ENCODE measurements around the gene AFMID. TPM values are rescaled to one million over a fixed set of nuclear protein-coding genes. Genes with fewer than 3 reads are reported as not detected.

The AFMID gene
- total RNA-seq, 1 donor from 2014 or later, result 49.7 TPM

DNA sequence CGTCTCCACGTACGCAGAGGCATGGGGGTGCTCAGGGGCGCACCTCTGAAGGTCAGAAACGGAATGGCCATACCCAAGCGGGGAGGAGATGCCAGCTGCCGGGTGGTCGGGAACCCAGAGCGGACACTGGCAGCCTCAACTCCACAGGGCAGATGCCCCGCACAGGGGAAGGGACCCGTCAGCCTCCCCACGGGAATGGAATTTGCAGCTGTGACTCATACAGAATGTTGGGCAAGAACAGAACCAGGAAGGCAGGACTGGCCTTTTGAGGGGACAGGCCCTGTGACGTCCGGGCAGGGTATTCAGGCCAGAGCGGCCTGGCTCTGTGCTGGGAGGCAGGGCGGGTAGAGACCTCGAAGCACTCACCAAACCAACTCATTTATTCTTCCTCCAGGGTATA lies 7.8 kb upstream of the AFMID start:
- H3K36me3 ChIP-seq (ENCODE audit: control insufficient read depth, insufficient read depth, low read length), result peaks cover under 1% of the 10 kb centered on the region
- DNase-seq (ENCODE audit: low read depth), result no peak

DNA sequence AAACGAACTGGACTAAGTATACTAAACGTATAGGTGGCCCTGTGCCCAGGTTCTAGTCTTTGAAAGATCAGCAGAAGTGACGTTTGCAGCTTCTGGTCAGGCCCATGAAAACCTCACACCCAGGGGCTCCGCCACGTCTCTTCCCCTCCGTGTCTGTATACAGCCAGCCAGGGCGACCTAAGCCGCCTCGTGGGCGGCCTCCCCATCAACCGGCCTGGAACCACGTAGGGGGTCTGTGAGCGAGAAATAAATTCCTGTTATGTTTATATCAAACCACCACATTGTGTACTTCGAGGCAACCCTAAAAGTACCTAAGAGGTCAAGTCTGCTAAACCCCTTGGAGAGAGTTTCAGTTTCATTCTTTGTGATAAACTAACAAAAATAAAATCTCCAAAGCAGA lies 7.1 kb upstream of the AFMID start:
- Histone ChIP-seq H3K36me3 (ENCODE audit: control insufficient read depth, insufficient read depth, low read length) (no peaks in the 10 kb centered on the region), H3K27me3 (ENCODE audit: control insufficient read depth, insufficient read depth, low read length) (no peaks in the 10 kb centered on the region), H3K4me3 (ENCODE audit: low read depth, low read length) (no peak overlapping the region)
- no peak for DNase-seq (ENCODE audit: low read depth)
- TF ChIP-seq, protein P1, sequence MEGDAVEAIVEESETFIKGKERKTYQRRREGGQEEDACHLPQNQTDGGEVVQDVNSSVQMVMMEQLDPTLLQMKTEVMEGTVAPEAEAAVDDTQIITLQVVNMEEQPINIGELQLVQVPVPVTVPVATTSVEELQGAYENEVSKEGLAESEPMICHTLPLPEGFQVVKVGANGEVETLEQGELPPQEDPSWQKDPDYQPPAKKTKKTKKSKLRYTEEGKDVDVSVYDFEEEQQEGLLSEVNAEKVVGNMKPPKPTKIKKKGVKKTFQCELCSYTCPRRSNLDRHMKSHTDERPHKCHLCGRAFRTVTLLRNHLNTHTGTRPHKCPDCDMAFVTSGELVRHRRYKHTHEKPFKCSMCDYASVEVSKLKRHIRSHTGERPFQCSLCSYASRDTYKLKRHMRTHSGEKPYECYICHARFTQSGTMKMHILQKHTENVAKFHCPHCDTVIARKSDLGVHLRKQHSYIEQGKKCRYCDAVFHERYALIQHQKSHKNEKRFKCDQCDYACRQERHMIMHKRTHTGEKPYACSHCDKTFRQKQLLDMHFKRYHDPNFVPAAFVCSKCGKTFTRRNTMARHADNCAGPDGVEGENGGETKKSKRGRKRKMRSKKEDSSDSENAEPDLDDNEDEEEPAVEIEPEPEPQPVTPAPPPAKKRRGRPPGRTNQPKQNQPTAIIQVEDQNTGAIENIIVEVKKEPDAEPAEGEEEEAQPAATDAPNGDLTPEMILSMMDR (IDR thresholded peaks at IDR 0.05; ENCODE audit: insufficient read depth, low read length, poor library complexity, severe bottlenecking), result no peak

More for the DNA sequence above, 7.8 kb upstream of the AFMID start:
- H3K27me3 ChIP-seq (ENCODE audit: control insufficient read depth, insufficient read depth, low read length), result no peaks in the 10 kb centered on the region
- no peak overlapping the region for H3K4me3 ChIP-seq (ENCODE audit: low read depth, low read length)
- TF ChIP-seq, protein P1 (IDR thresholded peaks at IDR 0.05; ENCODE audit: insufficient read depth, low read length, poor library complexity, severe bottlenecking), result no peak

DNA sequence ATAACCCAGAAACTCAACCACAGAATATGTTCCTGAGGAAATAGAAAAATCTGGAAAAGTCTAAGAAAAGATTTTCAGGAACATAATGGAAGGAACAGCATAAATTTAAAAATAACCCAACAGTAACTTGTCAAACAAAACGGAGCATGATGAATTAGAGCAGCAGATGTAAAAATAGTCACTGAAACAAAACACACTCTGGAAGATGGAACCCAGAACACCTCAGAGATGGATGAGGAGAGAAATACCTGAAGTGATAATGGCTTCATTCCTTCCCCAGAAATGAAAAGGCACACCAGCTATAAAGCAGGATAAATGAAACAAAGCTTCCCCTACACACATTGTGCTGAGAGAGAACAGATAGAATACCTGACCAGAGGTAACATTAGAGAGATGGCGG lies 6.7 kb upstream of the AFMID start:
- no peak for DNase-seq (ENCODE audit: low read depth)
- Histone ChIP-seq H3K27me3 (ENCODE audit: control insufficient read depth, insufficient read depth, low read length) (no peaks in the 10 kb centered on the region), H3K36me3 (ENCODE audit: control insufficient read depth, insufficient read depth, low read length) (no peaks in the 10 kb centered on the region), H3K4me3 (ENCODE audit: low read depth, low read length) (no peak overlapping the region)
- TF ChIP-seq, protein P1 (IDR thresholded peaks at IDR 0.05; ENCODE audit: insufficient read depth, low read length, poor library complexity, severe bottlenecking), result no peak

DNA sequence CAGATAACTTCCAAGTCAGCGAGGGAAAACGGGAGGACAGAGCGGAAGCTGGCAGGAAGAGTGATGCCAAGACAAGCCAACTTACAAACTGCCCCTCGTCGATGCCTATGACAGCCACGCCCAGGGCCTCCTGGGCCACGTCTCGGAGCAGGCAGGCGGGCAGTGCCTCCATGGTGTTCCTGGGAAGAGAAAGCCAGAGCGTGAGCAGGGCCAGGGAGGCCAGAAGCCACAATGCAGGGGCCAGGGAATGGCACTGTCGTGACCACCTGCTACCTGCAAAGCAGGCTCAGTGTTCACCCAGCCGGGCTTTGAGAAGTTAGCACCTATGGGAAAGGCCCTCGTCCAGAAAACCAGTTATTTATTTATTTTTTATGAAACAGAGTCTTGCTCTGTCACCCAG lies 4.7 kb upstream of the AFMID start:
- no peaks in the 10 kb centered on the region for H3K27me3 ChIP-seq (ENCODE audit: control insufficient read depth, insufficient read depth, low read length)
- DNase-seq (ENCODE audit: low read depth), result no peak
- H3K36me3 ChIP-seq (ENCODE audit: control insufficient read depth, insufficient read depth, low read length), result no peaks in the 10 kb centered on the region
- no peak overlapping the region for H3K4me3 ChIP-seq (ENCODE audit: low read depth, low read length)
- TF ChIP-seq, protein P1 (IDR thresholded peaks at IDR 0.05; ENCODE audit: insufficient read depth, low read length, poor library complexity, severe bottlenecking), result no peak

DNA sequence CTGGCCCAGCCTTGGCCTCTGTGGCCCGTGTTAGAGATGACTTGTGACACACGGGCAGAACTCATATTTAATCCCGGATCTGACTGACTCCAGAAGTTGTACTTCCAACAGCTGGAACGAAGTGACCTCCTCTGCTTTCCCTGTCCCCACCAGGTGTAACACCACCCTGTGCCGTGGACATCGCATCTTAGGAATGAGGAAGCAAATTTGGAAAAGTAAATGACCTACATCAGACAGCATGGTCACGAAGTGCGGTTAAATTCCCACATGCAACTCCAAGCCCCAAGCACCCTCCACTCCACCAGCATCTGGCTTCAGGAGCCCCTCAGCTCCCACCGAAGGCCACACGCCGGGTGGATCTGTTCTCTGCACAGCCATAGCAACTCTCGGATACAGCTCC lies 3.2 kb upstream of the AFMID start:
- no peak for DNase-seq (ENCODE audit: low read depth)
- Histone ChIP-seq H3K4me3 (ENCODE audit: low read depth, low read length) (no peak overlapping the region), H3K27me3 (ENCODE audit: control insufficient read depth, insufficient read depth, low read length) (no peaks in the 10 kb centered on the region), H3K36me3 (ENCODE audit: control insufficient read depth, insufficient read depth, low read length) (no peaks in the 10 kb centered on the region)
- TF ChIP-seq, protein P1 (IDR thresholded peaks at IDR 0.05; ENCODE audit: insufficient read depth, low read length, poor library complexity, severe bottlenecking), result no peak

DNA sequence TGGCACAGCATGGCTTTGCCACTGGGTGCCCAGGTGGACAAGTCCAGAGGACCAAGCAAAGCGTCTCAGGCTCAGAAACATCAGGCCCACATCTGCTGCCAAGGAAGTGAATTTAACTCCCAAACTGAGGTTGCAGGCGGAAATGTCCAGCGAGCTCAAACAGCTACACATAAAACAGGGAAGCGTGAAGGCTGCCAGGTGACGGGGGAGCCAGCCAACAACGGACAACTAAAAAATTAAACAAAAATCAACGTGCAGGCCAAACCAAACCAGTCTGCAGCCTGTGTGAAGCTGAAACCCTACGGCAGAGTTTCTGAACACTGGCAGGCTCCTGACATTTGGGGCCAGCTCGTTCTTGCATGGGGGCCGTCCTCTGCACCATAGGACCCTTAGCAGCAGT lies 2.8 kb upstream of the AFMID start:
- TF ChIP-seq, protein P1 (IDR thresholded peaks at IDR 0.05; ENCODE audit: insufficient read depth, low read length, poor library complexity, severe bottlenecking), result no peak

More for the DNA sequence above, 2.8 kb upstream of the AFMID start:
- no peak for DNase-seq (ENCODE audit: low read depth)
- Histone ChIP-seq H3K4me3 (ENCODE audit: low read depth, low read length) (no peak overlapping the region), H3K36me3 (ENCODE audit: control insufficient read depth, insufficient read depth, low read length) (no peaks in the 10 kb centered on the region), H3K27me3 (ENCODE audit: control insufficient read depth, insufficient read depth, low read length) (no peaks in the 10 kb centered on the region)

Data from kidney epithelial cell (primary cell).